Measurements from ENCODE around the gene DMD. TPM values are rescaled to one million over a fixed set of nuclear protein-coding genes. Genes with fewer than 3 reads are reported as not detected.
A peak's percentile ranks its signal among the peaks of the same experiment; 100 is the strongest.

The DMD gene
- total and polyA plus RNA-seq, 2 donors (not counting 1 experiment from before 2014, with no cell fraction given), result 5.1 to 7.2 TPM

DNA sequence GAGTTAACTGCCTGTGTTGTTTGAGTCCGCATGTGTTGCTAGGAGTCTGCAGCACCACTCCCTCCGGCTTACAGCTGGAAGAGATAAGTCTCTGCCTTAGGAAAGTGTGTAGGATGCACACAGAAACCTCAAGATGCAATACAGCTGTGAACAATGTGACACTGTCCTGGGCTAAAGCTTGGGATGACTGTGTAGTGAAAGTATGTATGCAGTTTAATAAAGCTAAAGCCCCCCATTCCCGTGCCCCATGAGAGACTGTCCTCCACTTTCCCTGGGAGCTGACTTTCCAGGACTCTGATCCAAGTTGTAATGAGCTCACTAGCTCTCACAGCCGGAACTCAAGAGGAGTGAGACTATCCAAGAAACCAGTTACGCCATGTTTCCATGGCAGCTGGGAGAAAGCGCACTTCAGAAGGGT, 1982.9 kb downstream of the DMD start:
- H3K4me2 ChIP-seq (ENCODE audit: extremely low read depth, insufficient read depth, low read length), result peak overlapping the region; percentile 58
- peak overlapping the region; percentile 57 for H3K27ac ChIP-seq (ENCODE audit: insufficient read depth, low read length)
- no peak overlapping the region for H3K9ac ChIP-seq (ENCODE audit: insufficient read depth, low read length)

DNA sequence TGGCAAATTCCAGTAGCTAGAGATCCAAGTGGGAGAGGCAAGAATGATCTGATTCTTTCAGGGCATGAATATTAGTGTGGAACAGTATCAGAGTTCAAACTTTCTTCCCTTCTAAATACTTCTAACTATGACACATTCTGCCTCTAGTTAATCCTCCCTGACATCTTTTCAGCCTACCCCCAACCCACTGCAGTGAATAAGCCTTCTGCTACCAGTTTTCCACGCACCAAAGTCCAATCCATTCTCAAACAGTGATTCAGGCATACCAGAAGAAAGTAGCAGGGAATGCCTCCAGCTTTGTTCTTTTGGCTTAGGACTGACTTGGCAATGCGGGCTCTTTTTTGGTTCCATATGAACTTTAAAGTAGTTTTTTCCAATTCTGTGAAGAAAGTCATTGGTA, 1984.1 kb downstream of the DMD start:
- peak in 1 of 2 donors; percentile 88 for DNase-seq (ENCODE audit: low read depth in 2 of 2)

More for the DNA sequence above, 1982.9 kb downstream of the DMD start:
- Histone ChIP-seq H3K36me3 (ENCODE audit: control insufficient read depth, insufficient read depth, low read length) (no peaks in the 10 kb centered on the region), H4K20me1 (ENCODE audit: control insufficient read depth, extremely low read depth, insufficient read depth, low read length) (no peaks in the 10 kb centered on the region), H3K79me2 (ENCODE audit: control insufficient read depth, insufficient read depth, low read length) (no peaks in the 10 kb centered on the region), H3K4me3 (replicated peaks in 1 of 4; ENCODE audit: control extremely low read depth in 1 of 4, insufficient read depth in 1 of 4, low read depth in 3 of 4, low read length in 4 of 4) (no peak overlapping the region), H2AFZ (ENCODE audit: low read length) (no peak overlapping the region), H3K4me1 (ENCODE audit: control insufficient read depth, extremely low read depth, insufficient read depth, low read length) (no peaks in the 10 kb centered on the region), H3K27me3 (ENCODE audit: control insufficient read depth, insufficient read depth, low read length) (no peaks in the 10 kb centered on the region), H3K9me3 (ENCODE audit: control insufficient read depth, insufficient read depth, low read depth, low read length) (no peaks in the 10 kb centered on the region)
- DNase-seq (ENCODE audit: low read depth in 2 of 2), result peak; percentile 76 to 81
- TF ChIP-seq EZH2 (IDR thresholded peaks at IDR 0.05; ENCODE audit: low read length, missing control alignments) (no peak), CTCF (conservative IDR thresholded peaks at IDR 0.05 in 1 of 2, IDR thresholded peaks at IDR 0.05 in 1 of 2; ENCODE audit: low read depth in 1 of 2, low read length in 2 of 2) (no peak)

GRCh38 chrX:31225819-31226218, 1985.5 kb downstream of the DMD start:
- H3K9ac ChIP-seq (ENCODE audit: insufficient read depth, low read length), result no peak overlapping the region

More for the DNA sequence above, 1984.1 kb downstream of the DMD start:
- no peaks in the 10 kb centered on the region for H3K36me3 ChIP-seq (ENCODE audit: control insufficient read depth, insufficient read depth, low read length)
- H3K27me3 ChIP-seq (ENCODE audit: control insufficient read depth, insufficient read depth, low read length), result no peaks in the 10 kb centered on the region
- no peak overlapping the region for H3K9ac ChIP-seq (ENCODE audit: insufficient read depth, low read length)
- no peaks in the 10 kb centered on the region for H3K79me2 ChIP-seq (ENCODE audit: control insufficient read depth, insufficient read depth, low read length)
- no peak overlapping the region for H2AFZ ChIP-seq (ENCODE audit: low read length)
- no peak overlapping the region for H3K27ac ChIP-seq (ENCODE audit: insufficient read depth, low read length)
- no peak for TF ChIP-seq CTCF (conservative IDR thresholded peaks at IDR 0.05 in 1 of 2, IDR thresholded peaks at IDR 0.05 in 1 of 2; ENCODE audit: low read depth in 1 of 2, low read length in 2 of 2)
- TF ChIP-seq EZH2 (IDR thresholded peaks at IDR 0.05; ENCODE audit: low read length, missing control alignments), result no peak
- no peak overlapping the region for H3K4me3 ChIP-seq (replicated peaks in 1 of 4; ENCODE audit: control extremely low read depth in 1 of 4, insufficient read depth in 1 of 4, low read depth in 3 of 4, low read length in 4 of 4)
- no peaks in the 10 kb centered on the region for H3K9me3 ChIP-seq (ENCODE audit: control insufficient read depth, insufficient read depth, low read depth, low read length)
- H3K4me2 ChIP-seq (ENCODE audit: extremely low read depth, insufficient read depth, low read length), result no peak overlapping the region
- H4K20me1 ChIP-seq (ENCODE audit: control insufficient read depth, extremely low read depth, insufficient read depth, low read length), result no peaks in the 10 kb centered on the region
- no peaks in the 10 kb centered on the region for H3K4me1 ChIP-seq (ENCODE audit: control insufficient read depth, extremely low read depth, insufficient read depth, low read length)

More at GRCh38 chrX:31225819-31226218, 1985.5 kb downstream of the DMD start:
- H3K79me2 ChIP-seq (ENCODE audit: control insufficient read depth, insufficient read depth, low read length), result no peaks in the 10 kb centered on the region
- no peak for DNase-seq (ENCODE audit: low read depth in 2 of 2)
- H3K36me3 ChIP-seq (ENCODE audit: control insufficient read depth, insufficient read depth, low read length), result no peaks in the 10 kb centered on the region
- no peak overlapping the region for H3K27ac ChIP-seq (ENCODE audit: insufficient read depth, low read length)
- no peaks in the 10 kb centered on the region for H3K4me1 ChIP-seq (ENCODE audit: control insufficient read depth, extremely low read depth, insufficient read depth, low read length)
- TF ChIP-seq EZH2 (IDR thresholded peaks at IDR 0.05; ENCODE audit: low read length, missing control alignments), result no peak
- TF ChIP-seq CTCF (conservative IDR thresholded peaks at IDR 0.05 in 1 of 2, IDR thresholded peaks at IDR 0.05 in 1 of 2; ENCODE audit: low read depth in 1 of 2, low read length in 2 of 2), result no peak
- no peak overlapping the region for H3K4me3 ChIP-seq (replicated peaks in 1 of 4; ENCODE audit: control extremely low read depth in 1 of 4, insufficient read depth in 1 of 4, low read depth in 3 of 4, low read length in 4 of 4)
- H3K9me3 ChIP-seq (ENCODE audit: control insufficient read depth, insufficient read depth, low read depth, low read length), result no peaks in the 10 kb centered on the region
- H2AFZ ChIP-seq (ENCODE audit: low read length), result no peak overlapping the region
- H3K4me2 ChIP-seq (ENCODE audit: extremely low read depth, insufficient read depth, low read length), result no peak overlapping the region
- H4K20me1 ChIP-seq (ENCODE audit: control insufficient read depth, extremely low read depth, insufficient read depth, low read length), result no peaks in the 10 kb centered on the region
- no peaks in the 10 kb centered on the region for H3K27me3 ChIP-seq (ENCODE audit: control insufficient read depth, insufficient read depth, low read length)
